ENCODE results near the gene CD99.
"Not testable (repeated sequence)": the region's sequence is repeated elsewhere in the genome, so short reads cannot be mapped to it uniquely, and the experiment has no call there.

- not testable (repeated sequence) for TF ChIP-seq ZNF274 (IDR thresholded peaks at IDR 0.05; ENCODE audit: low read depth, low read length); YY1 (IDR thresholded peaks at IDR 0.05; ENCODE audit: insufficient read depth, insufficient read length); SUZ12 (IDR thresholded peaks at IDR 0.05; ENCODE audit: extremely low read depth, insufficient read depth, insufficient read length)
These were observed 61.3 kb downstream of the CD99 start for GRCh38 chrX:2752441-2752840.
